K562 (cell line): Measurements from ENCODE around the gene CLTA. TPM values are rescaled to one million over a fixed set of nuclear protein-coding genes. Genes with fewer than 3 reads are reported as not detected.

Source experiments
- ATF7 ChIP-seq: fragments of 450-650 bp; IDR thresholded peaks from 2 replicates; pipeline ENCODE4 v1.7.1; 2014; ENCODE audit warnings: mild to moderate bottlenecking, moderate library complexity
- BACH1 ChIP-seq: fragments of 200-800 bp; sonication (Bioruptor generic); IDR thresholded peaks from 2 replicates; pipeline ENCODE4 v1.6.1; 2016; ENCODE audit warnings: missing genetic modification characterization, missing compliant biosample characterization
- DIDO1 ChIP-seq: fragments of 450-650 bp; IDR thresholded peaks from 2 replicates; pipeline ENCODE4 v1.6.1; 2016; ENCODE audit warnings: low read depth, missing biosample characterization, missing genetic modification characterization
- GTF2A2 ChIP-seq: IDR thresholded peaks from 2 replicates; pipeline ENCODE4 v1.6.1; 2016; ENCODE audit warnings: mild to moderate bottlenecking, missing genetic modification characterization, missing compliant biosample characterization
- KDM1A ChIP-seq, 2 experiments: fragments of 450-650 bp; IDR thresholded peaks; 2 replicates each; pipeline ENCODE4 v1.6.1; 2016; ENCODE audit warnings: mild to moderate bottlenecking in 2 of 2
- MBD2 ChIP-seq: sonication (generic); IDR thresholded peaks from 2 replicates; pipeline ENCODE4 v1.6.1; 2016; ENCODE audit warnings: low read depth, borderline replicate concordance
- MIER1 ChIP-seq: fragments of 450-650 bp; IDR thresholded peaks from 2 replicates; pipeline ENCODE4 v1.6.1; 2016; ENCODE audit warnings: antibody characterized with exemption, mild to moderate bottlenecking, low read depth
- MTF1 ChIP-seq: fragments of 250-450 bp; sonication (Bioruptor Pico); IDR thresholded peaks from 2 replicates; pipeline ENCODE4 v1.9.0; 2021; ENCODE audit warnings: moderate library complexity, mild to moderate bottlenecking, inconsistent platforms, borderline replicate concordance
- PRPF4 ChIP-seq: fragments of 200-400 bp; formaldehyde crosslinking; IDR thresholded peaks from one replicate; pipeline ENCODE4 v1.6.1; 2017; ENCODE audit warnings: low read length, low read depth, mild to moderate bottlenecking; ENCODE audit not compliant: insufficient read depth, poor library complexity, severe bottlenecking
- RBM22 ChIP-seq: fragments of 200-400 bp; formaldehyde crosslinking; IDR thresholded peaks from 2 replicates; pipeline ENCODE4 v1.6.1; 2018; ENCODE audit warnings: low read length, low read depth; ENCODE audit not compliant: poor library complexity, severe bottlenecking
- SMARCA5 ChIP-seq: fragments of 450-650 bp; IDR thresholded peaks from 2 replicates; pipeline ENCODE4 v1.6.1; 2016
- ZC3H4 ChIP-seq: sonication (generic); formaldehyde crosslinking; IDR thresholded peaks from 2 replicates; pipeline ENCODE4 v1.9.0; 2021; ENCODE audit warnings: missing genetic modification reagents, borderline replicate concordance
- ZNF23 ChIP-seq: fragments of 250-450 bp; sonication (Bioruptor Pico); IDR thresholded peaks from 2 replicates; pipeline ENCODE4 v1.4.0; 2020; ENCODE audit warnings: mild to moderate bottlenecking
- ZNF354B ChIP-seq: fragments of 250-450 bp; sonication (Bioruptor Pico); IDR thresholded peaks from 2 replicates; pipeline ENCODE4 v1.4.0; 2020
- ZNF717 ChIP-seq: fragments of 250-450 bp; sonication (Bioruptor Pico); IDR thresholded peaks from 2 replicates; pipeline ENCODE4 v1.5.0; 2021
- polyA plus RNA-seq, 8 experiments: library from polyadenylated mRNA; depleted of rRNA in 4 of 8; stranded (reverse) in 5 of 8; unstranded in 3 of 8; fragments of >200 nt; fragmentation: Nextera tagmentation in 2 of 8; fragmentation: Illumina TruSeq in 1 of 8; extraction: Ambion mirVana in 2 of 8; extraction: Trizol in 1 of 8; gene quantifications; 2 replicates each; pipeline versions ENCODE4 v1.2.1 to v1.2.3, GENCODE V29; 2011 to 2014; ENCODE audit warnings: inconsistent platforms in 1 of 8, missing spikeins in 1 of 8
- total RNA-seq, 7 experiments: library from RNA; depleted of rRNA in 6 of 7; stranded (reverse); fragments of >200 nt in 6 of 7; fragmentation: Illumina TruSeq in 2 of 7; extraction: Trizol in 2 of 7; gene quantifications; 2 replicates each; pipeline versions ENCODE4 v1.2.1 to v1.2.3, GENCODE V29; 2011 to 2021; ENCODE audit warnings: low replicate concordance in 1 of 7
- TF ChIP-seq, protein P1 (sequence below): fragments of 200-400 bp; formaldehyde crosslinking; IDR thresholded peaks from 2 replicates; pipeline ENCODE4 v1.6.1; 2017; ENCODE audit warnings: mild to moderate bottlenecking, low read depth, low read length, moderate library complexity
- TF ChIP-seq, protein P2 (sequence below): fragments of 450-650 bp; formaldehyde crosslinking; IDR thresholded peaks from 2 replicates; pipeline ENCODE4 v1.4.0; 2020; ENCODE audit warnings: mild to moderate bottlenecking, moderate library complexity
- TF ChIP-seq, protein P3 (sequence below): sonication (generic); formaldehyde crosslinking; IDR thresholded peaks from 2 replicates; pipeline ENCODE4 v1.8.0; 2022; ENCODE audit warnings: missing genetic modification reagents, mild to moderate bottlenecking, borderline replicate concordance
- TF ChIP-seq, protein P4 (sequence below), 2 experiments: fragments of 150-350 bp in 1 of 2; IDR thresholded peaks; 2 replicates each; pipeline ENCODE4 v1.6.1; 2012 to 2016; ENCODE audit warnings: low read depth in 2 of 2, low read length in 2 of 2, mild to moderate bottlenecking in 1 of 2, moderate library complexity in 1 of 2

CLTA gene
- total and polyA plus RNA-seq, 9 of the 15 experiments (the other 6 are each of a cell fraction or from before 2014, with no cell fraction given): 37.8 to 219 (median 144) TPM

DNA sequence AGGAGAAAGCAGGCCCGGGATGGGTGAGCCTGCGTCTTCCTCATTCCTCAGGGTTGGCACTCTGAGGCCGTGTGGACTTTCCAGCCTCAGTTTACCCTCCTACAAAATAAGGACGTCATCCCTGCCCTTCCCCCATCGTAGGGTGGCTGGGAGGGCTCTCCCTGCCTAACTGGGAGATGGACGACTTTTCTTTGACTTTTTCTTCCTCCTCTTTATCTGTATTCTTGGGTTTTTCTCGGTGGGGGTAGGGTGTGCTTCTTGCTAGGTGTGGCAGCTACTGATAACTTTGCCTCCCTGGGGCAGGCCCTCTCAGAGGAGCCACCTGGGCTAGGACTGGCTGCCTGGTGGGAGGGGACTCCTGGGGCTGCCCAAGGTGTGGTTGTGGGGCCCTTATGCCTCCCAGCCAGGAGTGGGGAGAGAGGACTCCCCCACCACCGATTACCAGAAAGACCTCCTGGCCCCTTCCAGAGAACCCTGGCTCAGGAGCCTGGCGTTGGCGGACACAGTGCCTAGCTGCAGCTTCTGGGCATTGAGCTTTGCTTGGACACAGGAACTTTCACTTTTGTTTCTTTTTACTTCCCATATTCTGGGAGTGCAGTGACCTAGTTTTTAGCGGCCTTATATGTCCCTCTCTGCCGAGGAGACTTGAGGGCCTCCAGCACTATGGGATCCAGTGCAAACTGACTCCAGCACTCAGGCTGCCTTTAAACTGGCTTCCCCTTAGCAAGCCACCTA lies 48.0 kb upstream of the CLTA start (continued):
- TF ChIP-seq ZC3H4 (CRISPR knock-in tag): no peak
- TF ChIP-seq ATF7: no peak
- TF ChIP-seq RBM22: no peak
- no peak for TF ChIP-seq BACH1 (tag)
- TF ChIP-seq PRPF4: no peak
- TF ChIP-seq, protein P1, sequence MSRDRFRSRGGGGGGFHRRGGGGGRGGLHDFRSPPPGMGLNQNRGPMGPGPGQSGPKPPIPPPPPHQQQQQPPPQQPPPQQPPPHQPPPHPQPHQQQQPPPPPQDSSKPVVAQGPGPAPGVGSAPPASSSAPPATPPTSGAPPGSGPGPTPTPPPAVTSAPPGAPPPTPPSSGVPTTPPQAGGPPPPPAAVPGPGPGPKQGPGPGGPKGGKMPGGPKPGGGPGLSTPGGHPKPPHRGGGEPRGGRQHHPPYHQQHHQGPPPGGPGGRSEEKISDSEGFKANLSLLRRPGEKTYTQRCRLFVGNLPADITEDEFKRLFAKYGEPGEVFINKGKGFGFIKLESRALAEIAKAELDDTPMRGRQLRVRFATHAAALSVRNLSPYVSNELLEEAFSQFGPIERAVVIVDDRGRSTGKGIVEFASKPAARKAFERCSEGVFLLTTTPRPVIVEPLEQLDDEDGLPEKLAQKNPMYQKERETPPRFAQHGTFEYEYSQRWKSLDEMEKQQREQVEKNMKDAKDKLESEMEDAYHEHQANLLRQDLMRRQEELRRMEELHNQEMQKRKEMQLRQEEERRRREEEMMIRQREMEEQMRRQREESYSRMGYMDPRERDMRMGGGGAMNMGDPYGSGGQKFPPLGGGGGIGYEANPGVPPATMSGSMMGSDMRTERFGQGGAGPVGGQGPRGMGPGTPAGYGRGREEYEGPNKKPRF: no peak
- TF ChIP-seq ZNF717: no peak
- TF ChIP-seq, protein P2, sequence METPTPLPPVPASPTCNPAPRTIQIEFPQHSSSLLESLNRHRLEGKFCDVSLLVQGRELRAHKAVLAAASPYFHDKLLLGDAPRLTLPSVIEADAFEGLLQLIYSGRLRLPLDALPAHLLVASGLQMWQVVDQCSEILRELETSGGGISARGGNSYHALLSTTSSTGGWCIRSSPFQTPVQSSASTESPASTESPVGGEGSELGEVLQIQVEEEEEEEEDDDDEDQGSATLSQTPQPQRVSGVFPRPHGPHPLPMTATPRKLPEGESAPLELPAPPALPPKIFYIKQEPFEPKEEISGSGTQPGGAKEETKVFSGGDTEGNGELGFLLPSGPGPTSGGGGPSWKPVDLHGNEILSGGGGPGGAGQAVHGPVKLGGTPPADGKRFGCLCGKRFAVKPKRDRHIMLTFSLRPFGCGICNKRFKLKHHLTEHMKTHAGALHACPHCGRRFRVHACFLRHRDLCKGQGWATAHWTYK (CRISPR knock-in tag): no peak
- TF ChIP-seq, protein P3, sequence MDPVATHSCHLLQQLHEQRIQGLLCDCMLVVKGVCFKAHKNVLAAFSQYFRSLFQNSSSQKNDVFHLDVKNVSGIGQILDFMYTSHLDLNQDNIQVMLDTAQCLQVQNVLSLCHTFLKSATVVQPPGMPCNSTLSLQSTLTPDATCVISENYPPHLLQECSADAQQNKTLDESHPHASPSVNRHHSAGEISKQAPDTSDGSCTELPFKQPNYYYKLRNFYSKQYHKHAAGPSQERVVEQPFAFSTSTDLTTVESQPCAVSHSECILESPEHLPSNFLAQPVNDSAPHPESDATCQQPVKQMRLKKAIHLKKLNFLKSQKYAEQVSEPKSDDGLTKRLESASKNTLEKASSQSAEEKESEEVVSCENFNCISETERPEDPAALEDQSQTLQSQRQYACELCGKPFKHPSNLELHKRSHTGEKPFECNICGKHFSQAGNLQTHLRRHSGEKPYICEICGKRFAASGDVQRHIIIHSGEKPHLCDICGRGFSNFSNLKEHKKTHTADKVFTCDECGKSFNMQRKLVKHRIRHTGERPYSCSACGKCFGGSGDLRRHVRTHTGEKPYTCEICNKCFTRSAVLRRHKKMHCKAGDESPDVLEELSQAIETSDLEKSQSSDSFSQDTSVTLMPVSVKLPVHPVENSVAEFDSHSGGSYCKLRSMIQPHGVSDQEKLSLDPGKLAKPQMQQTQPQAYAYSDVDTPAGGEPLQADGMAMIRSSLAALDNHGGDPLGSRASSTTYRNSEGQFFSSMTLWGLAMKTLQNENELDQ (CRISPR knock-in tag): no peak
- no peak for TF ChIP-seq ZNF23 (CRISPR knock-in tag)
- no peak for TF ChIP-seq GTF2A2
- no peak for TF ChIP-seq SMARCA5
- TF ChIP-seq ZNF354B (CRISPR knock-in tag): no peak
- no peak for TF ChIP-seq MIER1
- TF ChIP-seq DIDO1: no peak
- TF ChIP-seq MBD2: 0 out of 2 replicates have a peak, but pooled peaks have one; percentile 20
- TF ChIP-seq MTF1: no peak
- TF ChIP-seq KDM1A (IDR thresholded peaks at IDR 0.05): no peak
- TF ChIP-seq, protein P4, sequence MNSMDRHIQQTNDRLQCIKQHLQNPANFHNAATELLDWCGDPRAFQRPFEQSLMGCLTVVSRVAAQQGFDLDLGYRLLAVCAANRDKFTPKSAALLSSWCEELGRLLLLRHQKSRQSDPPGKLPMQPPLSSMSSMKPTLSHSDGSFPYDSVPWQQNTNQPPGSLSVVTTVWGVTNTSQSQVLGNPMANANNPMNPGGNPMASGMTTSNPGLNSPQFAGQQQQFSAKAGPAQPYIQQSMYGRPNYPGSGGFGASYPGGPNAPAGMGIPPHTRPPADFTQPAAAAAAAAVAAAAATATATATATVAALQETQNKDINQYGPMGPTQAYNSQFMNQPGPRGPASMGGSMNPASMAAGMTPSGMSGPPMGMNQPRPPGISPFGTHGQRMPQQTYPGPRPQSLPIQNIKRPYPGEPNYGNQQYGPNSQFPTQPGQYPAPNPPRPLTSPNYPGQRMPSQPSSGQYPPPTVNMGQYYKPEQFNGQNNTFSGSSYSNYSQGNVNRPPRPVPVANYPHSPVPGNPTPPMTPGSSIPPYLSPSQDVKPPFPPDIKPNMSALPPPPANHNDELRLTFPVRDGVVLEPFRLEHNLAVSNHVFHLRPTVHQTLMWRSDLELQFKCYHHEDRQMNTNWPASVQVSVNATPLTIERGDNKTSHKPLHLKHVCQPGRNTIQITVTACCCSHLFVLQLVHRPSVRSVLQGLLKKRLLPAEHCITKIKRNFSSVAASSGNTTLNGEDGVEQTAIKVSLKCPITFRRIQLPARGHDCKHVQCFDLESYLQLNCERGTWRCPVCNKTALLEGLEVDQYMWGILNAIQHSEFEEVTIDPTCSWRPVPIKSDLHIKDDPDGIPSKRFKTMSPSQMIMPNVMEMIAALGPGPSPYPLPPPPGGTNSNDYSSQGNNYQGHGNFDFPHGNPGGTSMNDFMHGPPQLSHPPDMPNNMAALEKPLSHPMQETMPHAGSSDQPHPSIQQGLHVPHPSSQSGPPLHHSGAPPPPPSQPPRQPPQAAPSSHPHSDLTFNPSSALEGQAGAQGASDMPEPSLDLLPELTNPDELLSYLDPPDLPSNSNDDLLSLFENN (IDR thresholded peaks at IDR 0.05; ENCODE audit: low read depth in 2 of 2, low read length in 2 of 2): no peak
